ENCODE results near the gene GAB3.

DNA sequence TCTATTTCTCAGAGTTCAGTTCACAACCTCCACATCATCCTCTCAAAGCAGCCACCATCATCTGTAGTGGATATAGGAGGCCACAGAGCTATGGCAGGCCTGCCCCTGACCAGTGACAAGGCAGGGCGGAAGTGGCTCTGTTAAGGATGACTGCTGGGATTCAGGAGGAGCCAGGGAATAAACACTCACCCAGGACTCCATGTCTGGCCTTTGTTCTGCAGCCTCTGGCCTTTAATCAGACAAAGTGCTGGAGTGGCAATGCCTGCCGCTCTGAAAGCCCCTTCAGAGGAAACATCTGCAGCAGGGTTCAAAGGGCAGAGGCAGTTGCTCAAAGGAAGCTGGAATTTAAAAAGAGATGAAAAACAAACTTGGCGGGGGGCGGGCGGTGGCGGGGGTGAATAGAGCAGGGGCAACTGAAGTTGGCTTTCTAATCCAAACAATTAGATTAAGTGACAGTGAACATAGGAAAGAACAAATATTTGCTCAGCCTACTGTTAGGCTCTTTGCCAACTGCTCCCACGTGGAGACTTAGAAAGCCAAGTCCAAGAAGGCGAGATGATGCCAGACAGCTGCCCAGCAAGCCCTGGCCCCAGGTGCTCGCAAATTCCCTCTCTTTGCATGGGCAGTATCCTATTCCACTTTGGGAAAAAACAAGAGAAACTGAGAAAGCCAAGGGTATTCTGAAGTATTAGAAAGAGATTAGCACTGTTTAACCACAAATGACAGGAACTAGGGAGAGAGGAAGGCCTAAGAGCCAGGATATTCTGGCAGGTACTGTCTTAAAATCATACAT, 48.9 kb upstream of the GAB3 start:
- TF ChIP-seq, protein P1, sequence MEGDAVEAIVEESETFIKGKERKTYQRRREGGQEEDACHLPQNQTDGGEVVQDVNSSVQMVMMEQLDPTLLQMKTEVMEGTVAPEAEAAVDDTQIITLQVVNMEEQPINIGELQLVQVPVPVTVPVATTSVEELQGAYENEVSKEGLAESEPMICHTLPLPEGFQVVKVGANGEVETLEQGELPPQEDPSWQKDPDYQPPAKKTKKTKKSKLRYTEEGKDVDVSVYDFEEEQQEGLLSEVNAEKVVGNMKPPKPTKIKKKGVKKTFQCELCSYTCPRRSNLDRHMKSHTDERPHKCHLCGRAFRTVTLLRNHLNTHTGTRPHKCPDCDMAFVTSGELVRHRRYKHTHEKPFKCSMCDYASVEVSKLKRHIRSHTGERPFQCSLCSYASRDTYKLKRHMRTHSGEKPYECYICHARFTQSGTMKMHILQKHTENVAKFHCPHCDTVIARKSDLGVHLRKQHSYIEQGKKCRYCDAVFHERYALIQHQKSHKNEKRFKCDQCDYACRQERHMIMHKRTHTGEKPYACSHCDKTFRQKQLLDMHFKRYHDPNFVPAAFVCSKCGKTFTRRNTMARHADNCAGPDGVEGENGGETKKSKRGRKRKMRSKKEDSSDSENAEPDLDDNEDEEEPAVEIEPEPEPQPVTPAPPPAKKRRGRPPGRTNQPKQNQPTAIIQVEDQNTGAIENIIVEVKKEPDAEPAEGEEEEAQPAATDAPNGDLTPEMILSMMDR (IDR thresholded peaks at IDR 0.05), result no peak
- no peak for TF ChIP-seq POLR2A (IDR thresholded peaks at IDR 0.05)

Measured in right lobe of liver (tissue), 4 donors.